B cell (primary cell): ENCODE measurements around the gene SLC2A6.

Source experiments
- EZH2 ChIP-seq: IDR thresholded peaks from 2 replicates; pipeline ENCODE4 v1.6.1; 2012; ENCODE audit warnings: borderline replicate concordance, low read depth, mild to moderate bottlenecking, moderate library complexity, low read length; ENCODE audit not compliant: insufficient read depth, poor library complexity, severe bottlenecking
- TF ChIP-seq, protein P1 (sequence below): fragments of 200-600 bp; IDR thresholded peaks from one replicate; pipeline ENCODE4 v1.8.0; 2022; ENCODE audit warnings: antibody characterized with exemption, mild to moderate bottlenecking

DNA sequence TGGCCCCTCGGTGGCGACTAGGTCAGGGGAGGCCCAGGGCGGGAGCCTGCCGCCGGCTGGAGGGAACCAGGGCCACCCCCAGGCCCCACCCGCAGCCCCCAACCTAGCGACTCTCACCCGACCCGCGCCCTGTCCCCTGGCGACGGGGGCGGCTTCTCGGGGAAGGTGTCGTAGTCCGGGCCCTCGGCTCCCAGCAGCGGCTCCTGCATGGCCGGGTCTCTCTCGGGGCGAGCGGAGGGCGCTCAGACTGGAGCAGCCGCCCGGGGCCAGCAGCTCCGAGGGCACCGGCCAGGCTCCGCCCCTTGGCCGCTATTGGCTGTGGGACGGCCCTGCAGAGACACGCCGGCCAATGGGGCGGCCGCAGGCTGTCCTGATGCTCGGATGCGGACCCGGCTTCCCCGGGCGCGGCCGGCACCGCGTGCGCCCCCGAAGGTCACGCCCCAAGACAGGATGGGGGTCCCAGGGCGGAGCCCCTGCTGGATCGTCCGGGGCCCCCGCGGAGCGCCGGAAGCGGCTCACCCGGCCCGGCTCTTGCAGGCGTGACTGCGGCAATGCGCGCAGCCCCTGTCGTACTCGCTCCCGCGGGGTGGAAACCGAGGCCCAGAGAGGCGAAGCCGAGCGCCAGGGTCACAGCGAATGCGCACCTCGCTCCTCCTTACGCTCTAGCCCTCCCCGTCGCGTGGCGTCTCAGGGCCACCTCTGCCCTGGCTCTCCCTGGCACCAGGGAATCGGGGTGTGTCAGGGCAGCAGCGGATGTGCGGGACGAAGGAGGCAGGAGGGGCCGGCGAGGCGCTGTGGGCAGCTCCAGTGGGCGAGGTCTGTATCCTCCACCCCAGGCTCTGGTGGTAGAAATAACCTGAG lies at the start of gene SLC2A6:
- TF ChIP-seq, protein P1, sequence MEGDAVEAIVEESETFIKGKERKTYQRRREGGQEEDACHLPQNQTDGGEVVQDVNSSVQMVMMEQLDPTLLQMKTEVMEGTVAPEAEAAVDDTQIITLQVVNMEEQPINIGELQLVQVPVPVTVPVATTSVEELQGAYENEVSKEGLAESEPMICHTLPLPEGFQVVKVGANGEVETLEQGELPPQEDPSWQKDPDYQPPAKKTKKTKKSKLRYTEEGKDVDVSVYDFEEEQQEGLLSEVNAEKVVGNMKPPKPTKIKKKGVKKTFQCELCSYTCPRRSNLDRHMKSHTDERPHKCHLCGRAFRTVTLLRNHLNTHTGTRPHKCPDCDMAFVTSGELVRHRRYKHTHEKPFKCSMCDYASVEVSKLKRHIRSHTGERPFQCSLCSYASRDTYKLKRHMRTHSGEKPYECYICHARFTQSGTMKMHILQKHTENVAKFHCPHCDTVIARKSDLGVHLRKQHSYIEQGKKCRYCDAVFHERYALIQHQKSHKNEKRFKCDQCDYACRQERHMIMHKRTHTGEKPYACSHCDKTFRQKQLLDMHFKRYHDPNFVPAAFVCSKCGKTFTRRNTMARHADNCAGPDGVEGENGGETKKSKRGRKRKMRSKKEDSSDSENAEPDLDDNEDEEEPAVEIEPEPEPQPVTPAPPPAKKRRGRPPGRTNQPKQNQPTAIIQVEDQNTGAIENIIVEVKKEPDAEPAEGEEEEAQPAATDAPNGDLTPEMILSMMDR, result no peak
- TF ChIP-seq EZH2, result no peak
